HepG2 (cell line): ENCODE measurements around the gene UBXN2A. TPM values are rescaled to one million over a fixed set of nuclear protein-coding genes. Genes with fewer than 3 reads are reported as not detected.

Experiments used
- ATAC-seq: fragments of 200-7000 bp; cut with Tn5 transposase; 3 replicates; pipeline ENCODE4 v1.9.1; 2020; ENCODE audit warnings: mild to moderate bottlenecking, moderate library complexity
- BruUV-seq: library from RNA; stranded (reverse); fragments of 400-500 nt; replicated peaks from 2 replicates; lab custom pipeline; 2021; lab: Mats Ljungman, UMichigan
- CTCF ChIA-PET: fragments of 300-600 bp; formaldehyde crosslinking; extraction: SDS; loops from one replicate; lab custom pipeline; 2021; ENCODE audit warnings: low total read pairs, inconsistent platforms, low intra/inter-chr PET ratio; lab: Yijun Ruan, JAX
- POLR2A ChIA-PET: fragments of 350-600 bp; sonication (Branson Sonifier 250); formaldehyde crosslinking; loops from one replicate; lab custom pipeline; 2020; ENCODE audit warnings: antibody characterized with exemption, inconsistent platforms; lab: Yijun Ruan, JAX
- DNase-seq: peaks from one replicate; pipeline ENCODE4 v3.0.0-alpha.2; 2015; ENCODE audit warnings: low spot score
- FAIRE-seq: peaks from 3 replicates; lab custom pipeline; 2011; peaks lifted over from hg19 to GRCh38; lab: Jason Lieb, UNC
- H2AFZ ChIP-seq: one replicate; pipeline ENCODE4 v1.6.1; 2011; ENCODE audit warnings: low read length, inconsistent platforms
- H3K27ac ChIP-seq: fragments of 300-600 bp; 3 replicates; pipeline ENCODE4 v1.8.0; 2011; ENCODE audit warnings: mixed run types, mild to moderate bottlenecking, mixed read lengths, low read length, inconsistent platforms; ENCODE audit not compliant: insufficient read depth; ENCODE audit errors: extremely low read length
- H3K27me3 ChIP-seq, 2 experiments: fragments of 200-600 bp in 1 of 2; 2 replicates in 1 of 2; 3 replicates in 1 of 2; pipeline versions ENCODE4 v1.6.0 to v1.8.0; 2011; ENCODE audit warnings: low read length in 2 of 2, mild to moderate bottlenecking in 2 of 2, moderate library complexity in 2 of 2, inconsistent platforms in 1 of 2; ENCODE audit not compliant: insufficient read depth in 2 of 2, control insufficient read depth in 1 of 2
- H3K36me3 ChIP-seq, 2 experiments: fragments of 200-600 bp in 1 of 2; replicated peaks in 1 of 2; 2 replicates in 1 of 2; 3 replicates in 1 of 2; pipeline versions ENCODE4 v1.5.1 to v1.8.0; 2011; ENCODE audit warnings: low read length in 2 of 2, inconsistent platforms in 1 of 2; ENCODE audit not compliant: insufficient read depth in 2 of 2, control insufficient read depth in 1 of 2
- H3K4me1 ChIP-seq: 2 replicates; pipeline ENCODE4 v1.5.1; 2012; ENCODE audit warnings: low read length, inconsistent platforms; ENCODE audit not compliant: insufficient read depth
- H3K4me2 ChIP-seq: 2 replicates; pipeline ENCODE4 v1.6.0; 2011; ENCODE audit warnings: low read depth, low read length, inconsistent platforms
- H3K4me3 ChIP-seq, 3 experiments: fragments of 200-600 bp in 1 of 3; sonication (generic), shearing (Covaris generic) in 1 of 3; replicated peaks in 1 of 3; 2 replicates each; pipeline ENCODE4 v1.5.1; 2011 to 2016; ENCODE audit warnings: low read length in 3 of 3, inconsistent platforms in 2 of 3, low read depth in 2 of 3, mild to moderate bottlenecking in 2 of 3, control low read depth in 1 of 3, mixed read lengths in 1 of 3; ENCODE audit not compliant: insufficient read depth in 1 of 3
- H3K79me2 ChIP-seq: one replicate; pipeline ENCODE4 v1.6.1; 2011; ENCODE audit warnings: low read length, inconsistent platforms; ENCODE audit not compliant: insufficient read depth
- H3K9ac ChIP-seq: 2 replicates; pipeline ENCODE4 v1.6.0; 2011; ENCODE audit warnings: mild to moderate bottlenecking, low read depth, low read length, inconsistent platforms; ENCODE audit not compliant: insufficient read depth
- H3K9me3 ChIP-seq: 2 replicates; pipeline ENCODE4 v1.5.1; 2012; ENCODE audit warnings: mild to moderate bottlenecking, low read length
- H4K20me1 ChIP-seq: 2 replicates; pipeline ENCODE4 v1.6.0; 2011; ENCODE audit warnings: inconsistent platforms, mild to moderate bottlenecking, low read length, moderate library complexity; ENCODE audit not compliant: insufficient read depth
- AGO2 ChIP-seq: fragments of 200-400 bp; formaldehyde crosslinking; optimal IDR thresholded peaks from 2 replicates; pipeline ENCODE3; 2017; ENCODE audit warnings: mild to moderate bottlenecking, low read depth, low read length, moderate library complexity
- BRD4 ChIP-seq: sonication (generic); formaldehyde crosslinking; IDR thresholded peaks from 2 replicates; pipeline ENCODE4 v1.4.0; 2020; ENCODE audit warnings: missing genetic modification reagents
- HIVEP1 ChIP-seq: sonication (generic); formaldehyde crosslinking; IDR thresholded peaks from 2 replicates; pipeline ENCODE4 v1.4.0; 2020; ENCODE audit warnings: mild to moderate bottlenecking, missing genetic modification reagents
- MED8 ChIP-seq: sonication (generic); formaldehyde crosslinking; IDR thresholded peaks from 2 replicates; pipeline ENCODE4 v1.8.1; 2023; ENCODE audit warnings: mild to moderate bottlenecking, missing genetic modification reagents; ENCODE audit not compliant: insufficient replicate concordance
- POLR2A ChIP-seq, 2 experiments: IDR thresholded peaks; 2 replicates each; pipeline ENCODE4 v1.6.1; 2011; ENCODE audit warnings: low read depth in 2 of 2, low read length in 2 of 2, mild to moderate bottlenecking in 1 of 2, moderate library complexity in 1 of 2; ENCODE audit not compliant: insufficient read depth in 1 of 2
- POLR2AphosphoS5 ChIP-seq: IDR thresholded peaks from 2 replicates; pipeline ENCODE4 v1.6.1; 2012; ENCODE audit warnings: low read depth, low read length
- RXRA ChIP-seq: sonication (generic); formaldehyde crosslinking; IDR thresholded peaks from 2 replicates; pipeline ENCODE4 v1.5.1; 2020; ENCODE audit warnings: missing genetic modification reagents
- SRY ChIP-seq: sonication (generic); formaldehyde crosslinking; IDR thresholded peaks from 2 replicates; pipeline ENCODE4 v1.8.0; 2022; ENCODE audit warnings: mild to moderate bottlenecking, missing genetic modification reagents
- ZNF225 ChIP-seq: sonication (generic); formaldehyde crosslinking; IDR thresholded peaks from 2 replicates; pipeline ENCODE4 v1.4.0; 2020; ENCODE audit warnings: mild to moderate bottlenecking, missing genetic modification reagents
- ZNF256 ChIP-seq: sonication (generic); formaldehyde crosslinking; conservative IDR thresholded peaks from 2 replicates; pipeline ENCODE4 v1.4.0; 2020; ENCODE audit warnings: missing genetic modification reagents
- ZSCAN25 ChIP-seq: sonication (generic); formaldehyde crosslinking; IDR thresholded peaks from 2 replicates; pipeline ENCODE4 v1.8.0; 2022; ENCODE audit warnings: mild to moderate bottlenecking, missing genetic modification reagents
- WGBS: methylation state at CpG from one replicate; pipeline ENCODE4 v1.1.6; 2017; ENCODE audit warnings: low lambda C conversion rate; 5-methylcytosine and 5-hydroxymethylcytosine counted together
- in situ Hi-C: cut with HindIII; loops from 2 replicates; pipeline ENCODE4 v1.10.0; 2017; ENCODE audit warnings: low pct_unique_long_range_greater_than_20kb; ENCODE audit not compliant: extremely low pct_ligation_motif_present
- intact Hi-C: fragments of 100-400 bp; cut with micrococcal nuclease; formaldehyde crosslinking; loops from one replicate; pipeline ENCODE4 v1.10.0; 2022; ENCODE audit not compliant: unreplicated experiment
- polyA plus RNA-seq, 8 experiments: library from polyadenylated mRNA; depleted of rRNA in 3 of 8; stranded (reverse) in 7 of 8; unstranded in 1 of 8; fragments of >200 nt; fragmentation: Illumina TruSeq in 4 of 8; extraction: Trizol in 4 of 8; gene quantifications; 2 replicates each; pipeline versions ENCODE4 v1.2.1 to v1.2.3, GENCODE V29; 2011 to 2016; ENCODE audit warnings: low read depth in 4 of 8, missing spikeins in 1 of 8, mixed read lengths in 1 of 8; ENCODE audit not compliant: insufficient read depth in 1 of 8
- total RNA-seq, 5 experiments: library from RNA; depleted of rRNA; stranded (reverse); fragments of >200 nt; fragmentation: Illumina TruSeq; extraction: Trizol; gene quantifications; 2 replicates each; pipeline ENCODE4 v1.2.3, GENCODE V29; 2016; ENCODE audit warnings: low read depth in 1 of 5
- TF ChIP-seq, protein P1 (sequence below): sonication (generic); formaldehyde crosslinking; IDR thresholded peaks from 2 replicates; pipeline ENCODE4 v1.8.1; 2023; ENCODE audit warnings: mild to moderate bottlenecking, inconsistent platforms, moderate library complexity, missing genetic modification reagents, borderline replicate concordance
- TF ChIP-seq, protein P2 (sequence below), 2 experiments: sonication (generic) in 1 of 2; formaldehyde crosslinking in 1 of 2; IDR thresholded peaks; 2 replicates each; pipeline versions ENCODE4 v1.4.0 to v1.6.1; 2018 to 2020; ENCODE audit warnings: missing genetic modification reagents in 2 of 2, borderline replicate concordance in 1 of 2, low read depth in 1 of 2, mild to moderate bottlenecking in 1 of 2, missing biosample characterization in 1 of 2

UBXN2A gene
- total and polyA plus RNA-seq, 2 of the 13 experiments (the other 11 are each of a cell fraction or from before 2014, with no cell fraction given): 8.3 to 20.9 TPM

DNA sequence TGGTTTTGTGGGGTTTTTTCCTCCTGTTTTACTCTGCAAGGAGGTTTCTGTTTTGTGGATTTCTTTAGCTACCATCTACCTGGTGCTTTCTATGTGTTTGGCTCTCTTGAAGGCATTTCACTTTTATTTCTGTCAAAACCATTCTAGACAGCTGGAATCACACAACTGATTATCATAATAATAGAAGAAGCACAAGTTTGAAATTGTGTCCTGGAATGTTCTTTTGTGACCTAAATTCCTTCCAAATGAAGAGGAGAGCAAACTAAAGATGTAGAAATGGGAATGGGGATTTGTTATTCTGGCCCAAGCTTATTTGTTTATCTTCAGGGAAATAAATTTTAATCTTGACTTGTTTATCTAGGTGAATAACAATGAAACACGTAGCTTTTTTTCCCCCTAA, 52.7 kb downstream of the UBXN2A start:
- no peaks in the 10 kb centered on the region for H4K20me1 ChIP-seq
- H3K4me2 ChIP-seq: no peak overlapping the region
- ChIA-PET POLR2A (interaction anchor here (1.1 kb wide), 1 partner anchor 22 kb away, joined by 3 read pairs; no protein-coding TSS in a partner anchor), CTCF (no interaction called here)
- in situ Hi-C loops (no loop called here), intact Hi-C loops (no loop called here)
- no peak for ATAC-seq
- TF ChIP-seq POLR2AphosphoS5 (no peak), ZNF225 (CRISPR knock-in tag) (no peak), SRY (no peak), AGO2 (no peak), HIVEP1 (CRISPR knock-in tag) (no peak), ZNF256 (CRISPR knock-in tag) (no peak), BRD4 (CRISPR knock-in tag) (no peak), ZSCAN25 (CRISPR knock-in tag) (no peak), POLR2A (IDR thresholded peaks at IDR 0.05; ENCODE audit: insufficient read depth in 1 of 2, low read depth in 2 of 2, low read length in 2 of 2) (no peak), RXRA (CRISPR knock-in tag) (no peak), MED8 (CRISPR knock-in tag) (no peak)
- TF ChIP-seq, protein P1, sequence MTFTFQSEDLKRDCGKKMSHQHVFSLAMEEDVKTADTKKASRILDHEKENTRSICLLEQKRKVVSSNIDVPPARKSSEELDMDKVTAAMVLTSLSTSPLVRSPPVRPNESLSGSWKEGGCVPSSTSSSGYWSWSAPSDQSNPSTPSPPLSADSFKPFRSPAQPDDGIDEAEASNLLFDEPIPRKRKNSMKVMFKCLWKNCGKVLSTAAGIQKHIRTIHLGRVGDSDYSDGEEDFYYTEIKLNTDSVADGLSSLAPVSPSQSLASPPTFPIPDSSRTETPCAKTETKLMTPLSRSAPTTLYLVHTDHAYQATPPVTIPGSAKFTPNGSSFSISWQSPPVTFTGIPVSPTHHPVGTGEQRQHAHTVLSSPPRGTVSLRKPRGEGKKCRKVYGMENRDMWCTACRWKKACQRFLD (CRISPR knock-in tag): no peak
- TF ChIP-seq, protein P2, sequence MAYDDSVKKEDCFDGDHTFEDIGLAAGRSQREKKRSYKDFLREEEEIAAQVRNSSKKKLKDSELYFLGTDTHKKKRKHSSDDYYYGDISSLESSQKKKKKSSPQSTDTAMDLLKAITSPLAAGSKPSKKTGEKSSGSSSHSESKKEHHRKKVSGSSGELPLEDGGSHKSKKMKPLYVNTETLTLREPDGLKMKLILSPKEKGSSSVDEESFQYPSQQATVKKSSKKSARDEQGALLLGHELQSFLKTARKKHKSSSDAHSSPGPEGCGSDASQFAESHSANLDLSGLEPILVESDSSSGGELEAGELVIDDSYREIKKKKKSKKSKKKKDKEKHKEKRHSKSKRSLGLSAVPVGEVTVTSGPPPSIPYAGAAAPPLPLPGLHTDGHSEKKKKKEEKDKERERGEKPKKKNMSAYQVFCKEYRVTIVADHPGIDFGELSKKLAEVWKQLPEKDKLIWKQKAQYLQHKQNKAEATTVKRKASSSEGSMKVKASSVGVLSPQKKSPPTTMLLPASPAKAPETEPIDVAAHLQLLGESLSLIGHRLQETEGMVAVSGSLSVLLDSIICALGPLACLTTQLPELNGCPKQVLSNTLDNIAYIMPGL (CRISPR knock-in tag; IDR thresholded peaks at IDR 0.05; ENCODE audit: borderline replicate concordance in 1 of 2, low read depth in 1 of 2): no peak
- H3K27ac ChIP-seq: no peak overlapping the region
- BruUV-seq: TSS peak; percentile 10
- H3K27me3 ChIP-seq: no peaks in the 10 kb centered on the region
- H3K36me3 ChIP-seq: peaks cover 2 to 3% of the 10 kb centered on the region in 2 experiments; a peak in 4 of 5 replicates
- WGBS: 92% methylated on average over 1 of the region's 1 CpG
- H3K4me3 ChIP-seq: no peak overlapping the region
- DNase-seq: no peak
- no peaks in the 10 kb centered on the region for H3K79me2 ChIP-seq
- no peaks in the 10 kb centered on the region for H3K4me1 ChIP-seq
- H2AFZ ChIP-seq: no peak overlapping the region
- no peak for FAIRE-seq
- H3K9ac ChIP-seq: no peak overlapping the region
- H3K9me3 ChIP-seq: no peaks in the 10 kb centered on the region
